Aorta (tissue), 5 donors: Measurements from ENCODE around the gene URI1. TPM values are rescaled to one million over a fixed set of nuclear protein-coding genes. Genes with fewer than 3 reads are reported as not detected.

Experiments used
- ATAC-seq: fragments of 200-7000 bp; cut with Tn5 transposase; one replicate; pipeline ENCODE4 v1.9.1; 2022; ENCODE audit warnings: moderate library complexity; ENCODE audit not compliant: low FRiP score
- DNase-seq, 2 donors: peaks; one replicate each; pipeline ENCODE4 v3.0.0-alpha.2; 2020
- H3K27ac ChIP-seq, 2 donors: one replicate each; pipeline ENCODE4 v1.5.1; 2013; ENCODE audit warnings: low read length in 2 of 2, mild to moderate bottlenecking in 2 of 2, moderate library complexity in 2 of 2, control low read depth in 1 of 2, inconsistent platforms in 1 of 2, low read depth in 1 of 2
- H3K27me3 ChIP-seq, 2 donors: one replicate each; pipeline ENCODE4 v1.6.1; 2013; ENCODE audit warnings: control low read depth in 1 of 2, low read length in 1 of 2, mild to moderate bottlenecking in 1 of 2, moderate library complexity in 1 of 2; ENCODE audit not compliant: insufficient read depth in 2 of 2, control insufficient read depth in 1 of 2
- H3K36me3 ChIP-seq, 2 donors: one replicate each; pipeline ENCODE4 v1.6.1; 2013; ENCODE audit warnings: control low read depth in 1 of 2, low read length in 1 of 2, mild to moderate bottlenecking in 1 of 2; ENCODE audit not compliant: insufficient read depth in 2 of 2, control insufficient read depth in 1 of 2
- H3K4me1 ChIP-seq, 2 donors: one replicate each; pipeline ENCODE4 v1.6.1; 2013; ENCODE audit warnings: low read length in 2 of 2, control low read depth in 1 of 2, mild to moderate bottlenecking in 1 of 2, moderate library complexity in 1 of 2; ENCODE audit not compliant: insufficient read depth in 2 of 2, control insufficient read depth in 1 of 2
- H3K4me3 ChIP-seq, 2 donors: one replicate each; pipeline ENCODE4 v1.5.1; 2013; ENCODE audit warnings: low read length in 2 of 2, control low read depth in 1 of 2, mild to moderate bottlenecking in 1 of 2
- H3K9me3 ChIP-seq: one replicate; pipeline ENCODE4 v1.6.1; 2013; ENCODE audit warnings: mild to moderate bottlenecking, low read length; ENCODE audit not compliant: control insufficient read depth
- WGBS, 2 donors: extraction: QIAGEN DNeasy Blood & Tissue Kit; methylation state at CpG; one replicate each; pipeline ENCODE4 v1.1.7; 2013; 5-methylcytosine and 5-hydroxymethylcytosine counted together
- intact Hi-C, 2 donors: fragments of 100-400 bp; cut with DNase I; formaldehyde crosslinking; loops; one replicate each; pipeline versions ENCODE4 v1.14.2 to v1.15.0; 2022
- polyA plus RNA-seq, 2 donors: library from polyadenylated mRNA; stranded (reverse); fragments of 200-250 nt; gene quantifications; one replicate each; pipeline ENCODE4 v1.2.3, GENCODE V29; 2013
- total RNA-seq, 2 donors: library from RNA; stranded (reverse); fragmentation: NEBNext Ultra II Directional; extraction: Animal tissue kit (Norgen Biotek cat#: 25700); gene quantifications; one replicate each; pipeline ENCODE4 v1.2.1, GENCODE V29; 2021
- donor health status: healthy with polysubstance abuse.
- donor health status: Bipolar disorder and iron deficiency.
- donor health status: DM: no; HTN: no; CAD: no.
- donor health status: DM: no; HTN: no; CAD: no.
- donor health status: DM: yes; HTN: yes; CAD: no.

Gene URI1
- total and polyA plus RNA-seq, 4 donors: 29.0 to 55.9 (median 44.1) TPM

DNA sequence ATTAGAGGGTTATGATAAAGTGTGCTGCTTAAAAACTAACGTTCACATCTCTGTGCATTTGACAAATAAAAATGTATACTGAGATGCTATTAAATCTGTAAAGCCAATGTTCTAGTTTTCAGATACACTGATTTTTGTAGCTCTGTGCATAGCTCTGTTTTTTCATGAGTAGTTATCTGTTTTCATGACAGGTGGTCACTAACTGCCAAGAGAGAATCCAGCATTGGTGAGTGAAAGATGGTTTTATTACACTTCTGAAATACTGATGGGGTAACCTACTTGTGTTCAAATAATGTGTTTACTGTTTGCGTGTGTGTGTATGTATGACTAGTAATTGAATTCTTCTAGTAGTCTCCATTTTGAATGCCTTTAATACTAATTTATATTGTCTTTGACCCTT lies 29.0 kb downstream of the URI1 start:
- intact Hi-C loops: no loop called here

GRCh38 chr19:29971648-29972047 lies 29.6 kb downstream of the URI1 start:
- no peak for DNase-seq
- H3K36me3 ChIP-seq: no peaks in the 10 kb centered on the region
- no peak overlapping the region for H3K4me3 ChIP-seq
- no peak for ATAC-seq
- intact Hi-C loops: no loop called here
- H3K9me3 ChIP-seq: no peaks in the 10 kb centered on the region
- 95 to 96% methylated on average over 3 of the region's 3 CpGs for WGBS, 2 donors
- peaks cover 2 to 3% of the 10 kb centered on the region in 2 donors for H3K4me1 ChIP-seq
- no peak overlapping the region for H3K27ac ChIP-seq
- H3K27me3 ChIP-seq: no peaks in the 10 kb centered on the region

More for the DNA sequence above, 29.0 kb downstream of the URI1 start:
- H3K9me3 ChIP-seq: no peaks in the 10 kb centered on the region
- no peaks in the 10 kb centered on the region for H3K36me3 ChIP-seq
- peaks cover 0 to 5% of the 10 kb centered on the region in 2 donors for H3K4me1 ChIP-seq
- ATAC-seq (no peak), DNase-seq (no peak)
- no peak overlapping the region for H3K27ac ChIP-seq
- no peak overlapping the region for H3K4me3 ChIP-seq
- no peaks in the 10 kb centered on the region for H3K27me3 ChIP-seq
- WGBS, 2 donors: 62 to 71% methylated on average over 2 of the region's 2 CpGs

DNA sequence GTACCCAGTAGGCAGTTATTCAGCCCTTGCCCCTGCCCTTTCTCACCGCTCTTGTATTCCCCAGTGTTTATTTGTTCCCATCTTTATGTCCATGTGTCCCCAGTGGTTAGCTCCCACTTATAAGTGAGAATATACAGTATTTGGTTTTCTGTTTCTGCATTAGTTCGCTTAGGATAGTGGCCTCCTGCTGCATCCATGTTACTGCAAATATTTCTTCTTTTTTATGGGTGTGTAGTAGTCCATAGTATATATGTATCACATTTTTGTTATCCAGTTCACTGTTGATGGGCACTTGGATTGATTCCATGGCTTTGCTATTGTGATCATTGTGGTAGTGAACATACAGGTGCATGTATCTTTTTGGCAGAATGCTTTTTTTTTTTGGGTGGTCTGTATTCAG lies 32.7 kb downstream of the URI1 start:
- no peak overlapping the region for H3K27ac ChIP-seq
- intact Hi-C loops: no loop called here

GRCh38 chr19:29976151-29976943 lies 34.3 kb downstream of the URI1 start:
- H3K4me1 ChIP-seq: peaks cover 2 to 4% of the 10 kb centered on the region in 2 donors
- H3K36me3 ChIP-seq: no peaks in the 10 kb centered on the region
- no peak for DNase-seq
- no peaks in the 10 kb centered on the region for H3K27me3 ChIP-seq
- H3K9me3 ChIP-seq: no peaks in the 10 kb centered on the region
- intact Hi-C loops: no loop called here
- no peak overlapping the region for H3K27ac ChIP-seq
- no peak for ATAC-seq
- WGBS, 2 donors: 95 to 96% methylated on average over 6 of the region's 6 CpGs
- no peak overlapping the region for H3K4me3 ChIP-seq

More for the DNA sequence above, 32.7 kb downstream of the URI1 start:
- H3K4me1 ChIP-seq: peaks cover 2 to 4% of the 10 kb centered on the region in 2 donors
- no peak overlapping the region for H3K4me3 ChIP-seq
- ATAC-seq: no peak
- no peaks in the 10 kb centered on the region for H3K36me3 ChIP-seq
- H3K27me3 ChIP-seq: no peaks in the 10 kb centered on the region
- WGBS, 2 donors: 98 to 99% methylated on average over 2 of the region's 2 CpGs
- DNase-seq: no peak
- no peaks in the 10 kb centered on the region for H3K9me3 ChIP-seq

DNA sequence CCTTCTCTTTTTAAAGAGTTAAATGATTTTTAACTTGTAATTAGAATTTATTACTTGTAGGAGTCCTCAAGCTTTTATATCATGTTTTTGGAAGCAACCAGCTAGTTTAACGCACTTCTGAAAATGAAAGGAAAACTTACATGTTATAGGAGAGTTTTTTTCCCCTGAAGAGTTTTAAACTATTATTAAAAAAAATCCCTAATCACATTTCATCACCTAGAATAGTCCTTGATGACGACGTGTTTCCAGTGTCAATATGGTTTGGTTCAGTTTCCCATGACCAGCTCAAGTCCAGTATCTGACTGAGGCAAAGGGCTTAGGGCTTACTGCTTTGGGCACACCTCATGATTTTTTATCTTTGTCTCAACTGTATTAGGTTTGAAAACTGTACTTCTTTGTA lies 36.0 kb downstream of the URI1 start:
- no peak for ATAC-seq
- Histone ChIP-seq H3K4me1 (peaks cover 4% of the 10 kb centered on the region in 2 donors), H3K27me3 (no peaks in the 10 kb centered on the region), H3K9me3 (no peaks in the 10 kb centered on the region), H3K27ac (no peak overlapping the region), H3K4me3 (no peak overlapping the region), H3K36me3 (no peaks in the 10 kb centered on the region)
- no peak for DNase-seq
- intact Hi-C loops: no loop called here
- WGBS, 2 donors: 75 to 81% methylated on average over 3 of the region's 3 CpGs

- Histone ChIP-seq H3K4me1 (peaks cover 0 to 6% of the 10 kb centered on the region in 2 donors), H3K36me3 (peaks cover 0 to 2% of the 10 kb centered on the region in 2 donors), H3K9me3 (no peaks in the 10 kb centered on the region), H3K27me3 (no peaks in the 10 kb centered on the region), H3K27ac (no peak overlapping the region), H3K4me3 (no peak overlapping the region)
- intact Hi-C loops: no loop called here
- DNase-seq: no peak
- no peak for ATAC-seq
- WGBS, 2 donors: 45 to 46% methylated on average over 3 of the region's 3 CpGs
Observed at GRCh38 chr19:29983568-29983967, 41.5 kb downstream of the URI1 start.

DNA sequence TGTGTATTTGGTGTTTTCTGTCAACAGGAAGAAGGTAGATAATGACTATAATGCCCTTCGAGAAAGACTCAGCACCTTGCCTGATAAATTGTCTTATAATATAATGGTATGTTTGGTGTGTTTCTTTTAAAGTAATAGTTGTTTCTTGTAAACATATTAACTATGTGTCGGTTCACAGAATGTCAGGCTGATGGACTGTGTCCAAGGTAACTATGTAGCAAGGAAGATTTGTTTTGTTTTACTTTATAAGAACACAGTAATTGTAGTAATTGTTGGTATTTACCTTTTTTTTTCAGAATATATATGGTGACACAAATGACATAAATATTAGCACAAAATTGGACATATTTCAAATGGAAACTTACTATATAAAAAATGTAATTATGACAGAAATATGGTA lies 43.2 kb downstream of the URI1 start:
- intact Hi-C loops: no loop called here
- Histone ChIP-seq H3K27me3 (no peaks in the 10 kb centered on the region), H3K4me1 (peaks cover 0 to 6% of the 10 kb centered on the region in 2 donors), H3K4me3 (no peak overlapping the region), H3K27ac (no peak overlapping the region), H3K9me3 (no peaks in the 10 kb centered on the region), H3K36me3 (peaks cover 0 to 2% of the 10 kb centered on the region in 2 donors)
- no peak for DNase-seq
- no peak for ATAC-seq
- WGBS, 2 donors: 87 to 89% methylated on average over 2 of the region's 2 CpGs

- peaks cover 1 to 2% of the 10 kb centered on the region in 2 donors for H3K36me3 ChIP-seq
- H3K4me3 ChIP-seq: no peak overlapping the region
- no peaks in the 10 kb centered on the region for H3K9me3 ChIP-seq
- intact Hi-C loops: no loop called here
- no peak overlapping the region for H3K27ac ChIP-seq
- H3K27me3 ChIP-seq: no peaks in the 10 kb centered on the region
- H3K4me1 ChIP-seq: peaks cover 0 to 2% of the 10 kb centered on the region in 2 donors
- WGBS, 2 donors: 85 to 89% methylated on average over 9 of the region's 9 CpGs
- ATAC-seq (no peak), DNase-seq (no peak)
Observed at GRCh38 chr19:29988351-29988750, 46.3 kb downstream of the URI1 start.

GRCh38 chr19:29992233-29992867 lies 50.3 kb downstream of the URI1 start:
- Histone ChIP-seq H3K36me3 (peaks cover 1 to 2% of the 10 kb centered on the region in 2 donors), H3K4me1 (no peaks in the 10 kb centered on the region), H3K27me3 (no peaks in the 10 kb centered on the region), H3K27ac (no peak overlapping the region), H3K4me3 (no peak overlapping the region), H3K9me3 (no peaks in the 10 kb centered on the region)
- DNase-seq (no peak), ATAC-seq (no peak)
- intact Hi-C loops: no loop called here
- WGBS, 2 donors: 98% methylated on average over 6 of the region's 6 CpGs
